ENCODE results near the gene ERI3. TPM values are rescaled to one million over a fixed set of nuclear protein-coding genes. Genes with fewer than 3 reads are reported as not detected.

ERI3 gene
- total and polyA plus RNA-seq, 2 donors (not counting 3 experiments of a cell fraction or from before 2014, with no cell fraction given), result 45.3 to 94.0 TPM

DNA sequence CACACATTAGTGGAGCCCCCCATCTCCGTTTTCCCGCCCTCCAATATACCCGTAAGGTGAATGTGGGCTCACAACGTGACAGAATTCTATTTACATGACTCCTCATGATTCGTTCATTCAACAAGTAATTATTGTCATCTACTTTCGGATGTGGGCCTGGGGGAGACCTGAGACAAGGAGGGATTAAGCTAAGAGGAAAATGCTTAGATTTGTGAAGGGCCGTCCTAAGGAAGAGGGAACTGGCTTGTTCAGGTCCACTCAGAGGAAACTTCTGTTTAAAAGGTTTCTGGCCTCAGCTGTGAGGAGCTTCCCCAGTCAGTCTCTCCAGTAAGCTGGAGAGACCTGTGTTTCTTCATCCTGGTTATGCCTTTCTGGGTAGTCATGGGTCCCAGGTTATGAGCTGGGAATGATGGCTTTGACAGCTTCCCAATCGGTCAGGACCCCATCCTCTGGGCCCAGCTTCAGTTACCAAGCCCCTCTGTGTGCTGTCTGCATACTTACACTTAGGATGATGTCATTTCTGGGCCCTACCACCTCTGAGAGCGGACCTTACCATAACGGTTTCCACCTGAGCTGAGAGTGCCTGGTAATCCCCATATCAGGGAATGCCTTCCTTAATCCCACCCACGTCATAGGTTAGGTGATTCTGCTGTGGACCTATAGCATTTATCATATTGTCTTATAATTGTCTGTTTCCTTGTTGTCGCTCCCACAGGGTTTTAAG lies 687 bp upstream of the ERI3 start:
- dilution Hi-C loops (cut with MboI; ENCODE audit: extremely low pct_ligation_motif_present, low sequenced_read_pairs) (no loop called here), intact Hi-C loops (cut with micrococcal nuclease) (loop anchor here (2.0 kb wide), 1 partner anchor 51 kb away; no protein-coding TSS in a partner anchor)
- BruUV-seq (replicated peaks), result no TSS peak
- CTCF ChIA-PET, result interaction anchor here (1.2 to 2.4 kb wide), 3 partner anchors 22 to 239 kb away, joined by 3 to 9 read pairs (median 4); no protein-coding TSS in a partner anchor
- no peak for DNase-seq (ENCODE audit: low read depth, low spot score)
- peaks cover 11% of the 10 kb centered on the region for H3K4me1 ChIP-seq (ENCODE audit: control insufficient read depth, extremely low read depth, insufficient read depth, low read length)
- H3K79me2 ChIP-seq (ENCODE audit: control insufficient read depth, insufficient read depth, low read length), result peaks cover 15% of the 10 kb centered on the region
- no peak overlapping the region for H3K27ac ChIP-seq (ENCODE audit: insufficient read depth, low read depth, low read length)
- H4K20me1 ChIP-seq (replicated peaks; ENCODE audit: control insufficient read depth, extremely low read depth, insufficient read depth, low read length), result no peaks in the 10 kb centered on the region
- peak overlapping the region; percentile 76 for H3K4me2 ChIP-seq (ENCODE audit: insufficient read depth, low read length)
- peak overlapping the region; percentile 99 for H2AFZ ChIP-seq (ENCODE audit: low read depth, low read length)
- H3K27me3 ChIP-seq (ENCODE audit: control insufficient read depth in 2 of 2, insufficient read depth in 2 of 2, low read length in 2 of 2), result no peaks in the 10 kb centered on the region
- peak overlapping the region in 1 of 3 experiments; percentile 46 for H3K4me3 ChIP-seq (replicated peaks in 1 of 3; ENCODE audit: insufficient read depth in 1 of 3, low read depth in 1 of 3, low read length in 3 of 3)
- no peaks in the 10 kb centered on the region for H3K36me3 ChIP-seq (ENCODE audit: control insufficient read depth in 2 of 2, extremely low read depth in 1 of 2, insufficient read depth in 2 of 2, low read length in 2 of 2)
- no peak overlapping the region for H3K9ac ChIP-seq (replicated peaks; ENCODE audit: extremely low read depth, insufficient read depth, low read length)
- POLR2A ChIA-PET, result no interaction called here
- H3K9me3 ChIP-seq (replicated peaks; ENCODE audit: control insufficient read depth, insufficient read depth, low read length), result no peaks in the 10 kb centered on the region
- H3K9me1 ChIP-seq (replicated peaks; ENCODE audit: control insufficient read depth, extremely low read depth, insufficient read depth, low read length), result no peaks in the 10 kb centered on the region
- no peak for TF ChIP-seq JUN (IDR thresholded peaks at IDR 0.05; ENCODE audit: borderline replicate concordance, insufficient read depth, insufficient read length, low read depth)
- no peak for TF ChIP-seq POLR2AphosphoS5 (IDR thresholded peaks at IDR 0.05; ENCODE audit: insufficient read depth, low read depth, low read length)
- no peak for TF ChIP-seq CTCF (IDR thresholded peaks at IDR 0.05; ENCODE audit: extremely low read depth in 1 of 2, insufficient read depth in 1 of 2, low read depth in 1 of 2, low read length in 2 of 2)
- TF ChIP-seq GATA2 (IDR thresholded peaks at IDR 0.05; ENCODE audit: insufficient read depth, insufficient read length, low read depth, low read length), result no peak
- no peak for TF ChIP-seq MYC (IDR thresholded peaks at IDR 0.05; ENCODE audit: low read depth, low read length)
- no peak for TF ChIP-seq FOS (IDR thresholded peaks at IDR 0.05; ENCODE audit: borderline replicate concordance, insufficient read depth, low read length)
- TF ChIP-seq, protein P1, sequence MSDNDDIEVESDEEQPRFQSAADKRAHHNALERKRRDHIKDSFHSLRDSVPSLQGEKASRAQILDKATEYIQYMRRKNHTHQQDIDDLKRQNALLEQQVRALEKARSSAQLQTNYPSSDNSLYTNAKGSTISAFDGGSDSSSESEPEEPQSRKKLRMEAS (IDR thresholded peaks at IDR 0.05; ENCODE audit: insufficient read depth, insufficient read length), result no peak
- no peak for TF ChIP-seq POLR2A (IDR thresholded peaks at IDR 0.05; ENCODE audit: low read depth, low read length)
- no peak for TF ChIP-seq EZH2 (IDR thresholded peaks at IDR 0.05; ENCODE audit: borderline replicate concordance, low read depth, low read length, severe bottlenecking)
- no peak for FAIRE-seq

All from endothelial cell of umbilical vein (primary cell).